Subcutaneous adipose tissue (tissue), 4 donors: ENCODE results near the gene MAST3. TPM values are rescaled to one million over a fixed set of nuclear protein-coding genes. Genes with fewer than 3 reads are reported as not detected.

Source experiments
- total RNA-seq, 4 donors: library from RNA; depleted of rRNA; stranded (reverse); fragments of >200 nt; gene quantifications; one replicate each; pipeline ENCODE4 v1.1.0, GENCODE V29; 2016
- TF ChIP-seq, protein P1 (sequence below): fragments of 450-650 bp; IDR thresholded peaks from one replicate; pipeline ENCODE4 v1.5.1; 2016; ENCODE audit warnings: low read depth, mild to moderate bottlenecking, control low read depth, antibody characterized with exemption, moderate library complexity

The MAST3 gene
- total RNA-seq, 4 donors from 2014 or later, result 5.1 to 12.2 (median 6.8) TPM

GRCh38 chr19:18122424-18122823 lies 24.8 kb downstream of the MAST3 start:
- TF ChIP-seq, protein P1, sequence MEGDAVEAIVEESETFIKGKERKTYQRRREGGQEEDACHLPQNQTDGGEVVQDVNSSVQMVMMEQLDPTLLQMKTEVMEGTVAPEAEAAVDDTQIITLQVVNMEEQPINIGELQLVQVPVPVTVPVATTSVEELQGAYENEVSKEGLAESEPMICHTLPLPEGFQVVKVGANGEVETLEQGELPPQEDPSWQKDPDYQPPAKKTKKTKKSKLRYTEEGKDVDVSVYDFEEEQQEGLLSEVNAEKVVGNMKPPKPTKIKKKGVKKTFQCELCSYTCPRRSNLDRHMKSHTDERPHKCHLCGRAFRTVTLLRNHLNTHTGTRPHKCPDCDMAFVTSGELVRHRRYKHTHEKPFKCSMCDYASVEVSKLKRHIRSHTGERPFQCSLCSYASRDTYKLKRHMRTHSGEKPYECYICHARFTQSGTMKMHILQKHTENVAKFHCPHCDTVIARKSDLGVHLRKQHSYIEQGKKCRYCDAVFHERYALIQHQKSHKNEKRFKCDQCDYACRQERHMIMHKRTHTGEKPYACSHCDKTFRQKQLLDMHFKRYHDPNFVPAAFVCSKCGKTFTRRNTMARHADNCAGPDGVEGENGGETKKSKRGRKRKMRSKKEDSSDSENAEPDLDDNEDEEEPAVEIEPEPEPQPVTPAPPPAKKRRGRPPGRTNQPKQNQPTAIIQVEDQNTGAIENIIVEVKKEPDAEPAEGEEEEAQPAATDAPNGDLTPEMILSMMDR, result no peak

DNA sequence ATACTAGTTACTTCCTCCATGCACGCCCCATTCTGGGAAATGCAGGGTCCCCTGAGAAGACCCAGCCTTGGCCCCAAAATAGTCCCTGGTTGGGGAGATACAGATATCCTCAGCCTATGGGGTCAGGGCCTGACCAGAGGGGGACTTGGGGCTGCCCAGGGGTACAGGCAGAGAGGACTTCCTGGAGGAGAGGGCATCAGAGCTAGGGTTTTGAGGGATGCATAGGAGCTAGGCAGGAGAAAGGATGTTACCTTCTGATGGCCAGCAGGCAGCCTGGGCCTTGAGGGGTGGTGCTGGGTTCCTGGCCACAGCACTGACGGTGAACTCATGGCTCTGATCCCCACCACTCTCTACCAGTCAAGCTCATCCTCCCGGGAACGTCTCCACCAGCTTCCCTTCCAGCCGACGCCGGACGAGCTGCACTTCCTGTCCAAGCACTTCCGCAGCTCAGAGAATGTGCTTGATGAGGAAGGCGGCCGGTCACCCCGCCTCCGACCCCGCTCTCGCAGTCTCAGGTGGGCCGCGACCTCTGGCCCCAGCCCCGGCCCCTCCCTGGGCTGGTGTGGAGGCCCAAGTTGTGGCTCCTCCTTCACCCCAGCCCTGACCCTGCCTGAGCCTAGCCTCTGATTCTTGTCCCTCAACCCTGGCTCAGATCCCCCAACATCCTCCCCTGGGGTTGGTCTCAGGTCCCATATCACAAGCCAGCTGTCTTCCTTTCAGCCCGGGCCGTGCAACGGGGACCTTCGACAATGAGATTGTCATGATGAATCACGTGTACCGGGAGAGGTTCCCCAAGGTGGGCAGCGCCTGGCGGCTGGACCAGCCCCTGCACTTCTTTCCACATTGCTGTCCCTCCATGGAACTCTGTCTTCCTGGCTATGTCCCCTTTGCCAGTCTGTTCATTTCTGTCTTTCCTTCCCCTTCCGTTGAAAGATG lies 25.6 kb downstream of the MAST3 start:
- TF ChIP-seq, protein P1, result no peak

DNA sequence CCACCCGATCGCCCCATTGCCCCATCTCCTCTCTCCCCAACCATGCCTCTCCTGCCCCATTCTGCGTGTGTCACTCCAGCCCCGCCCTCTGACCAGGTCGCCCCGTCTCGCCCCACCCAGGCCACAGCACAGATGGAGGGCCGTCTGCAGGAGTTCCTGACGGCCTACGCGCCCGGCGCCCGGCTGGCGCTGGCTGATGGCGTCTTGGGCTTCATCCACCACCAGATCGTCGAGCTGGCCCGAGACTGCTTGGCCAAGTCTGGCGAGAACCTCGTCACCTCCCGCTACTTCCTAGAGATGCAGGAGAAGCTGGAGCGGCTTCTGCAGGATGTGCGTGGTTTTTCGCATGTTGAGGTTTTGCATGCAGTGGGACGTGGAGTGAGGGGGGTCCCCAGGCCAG lies 26.2 kb downstream of the MAST3 start:
- TF ChIP-seq, protein P1, result no peak

DNA sequence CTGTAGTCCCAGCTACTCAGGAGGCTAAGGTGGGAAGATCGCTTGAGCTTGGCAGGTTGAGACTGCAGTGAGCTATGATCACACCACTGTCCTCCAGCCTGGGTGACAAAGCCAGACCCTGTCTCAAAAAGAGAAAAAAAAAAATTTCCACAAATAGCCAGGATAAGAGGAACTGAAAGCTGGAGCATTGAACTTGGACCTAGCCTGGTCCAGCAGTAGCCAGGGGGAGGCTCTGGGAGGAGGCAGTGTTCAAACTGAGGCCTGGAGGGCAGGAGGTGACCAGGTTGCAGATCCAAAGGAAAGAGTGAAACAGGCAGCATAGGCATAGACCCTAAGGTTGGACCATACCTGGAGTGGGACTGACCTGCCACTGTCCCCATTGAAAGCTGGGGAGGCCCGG lies 28.5 kb downstream of the MAST3 start:
- TF ChIP-seq, protein P1, result no peak

GRCh38 chr19:18128044-18128443 lies 30.5 kb downstream of the MAST3 start:
- TF ChIP-seq, protein P1, result no peak

- TF ChIP-seq, protein P1, result no peak
These were observed 31.2 kb downstream of the MAST3 start for GRCh38 chr19:18128805-18129204.

DNA sequence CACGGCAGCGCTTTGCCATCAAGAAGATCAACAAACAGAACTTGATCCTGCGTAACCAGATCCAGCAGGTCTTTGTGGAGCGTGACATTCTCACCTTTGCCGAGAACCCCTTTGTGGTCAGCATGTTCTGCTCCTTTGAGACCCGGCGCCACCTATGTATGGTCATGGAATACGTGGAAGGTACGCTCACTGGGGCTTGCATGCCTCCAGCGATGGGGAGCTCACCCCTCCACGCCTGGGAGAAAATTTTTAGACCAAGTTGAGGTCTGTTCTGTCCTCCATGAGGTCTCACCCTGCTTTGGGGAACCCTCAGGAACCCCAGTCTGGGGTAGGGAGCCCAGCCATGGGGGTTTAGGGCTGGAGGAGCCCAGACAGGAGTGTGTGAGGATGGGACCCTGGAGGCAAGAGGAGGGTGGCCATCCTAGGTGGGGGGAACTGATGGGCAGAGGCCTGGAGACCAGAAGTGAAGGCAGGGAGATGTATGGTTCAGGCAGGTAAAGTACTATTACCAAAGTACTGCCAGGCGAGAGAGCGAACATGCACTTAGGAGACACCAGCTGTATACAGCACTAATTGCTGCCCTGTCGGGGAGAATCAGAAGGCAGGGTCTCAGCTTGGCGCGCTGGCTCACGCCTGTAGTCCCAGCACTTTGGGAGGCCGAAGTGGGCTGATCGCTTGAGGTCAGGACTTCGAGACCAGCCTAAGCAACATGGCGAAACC lies 33.1 kb downstream of the MAST3 start:
- TF ChIP-seq, protein P1, result no peak
